HCT116 (cell line): ENCODE measurements around the gene GP2. TPM values are rescaled to one million over a fixed set of nuclear protein-coding genes. Genes with fewer than 3 reads are reported as not detected.

Experiments
- ATAC-seq: fragments of 200-7000 bp; cut with Tn5 transposase; 2 replicates; pipeline ENCODE4 v1.9.1; 2020; ENCODE audit warnings: mild to moderate bottlenecking, moderate library complexity
- BruUV-seq: library from RNA; stranded (reverse); fragments of 400-500 nt; replicated peaks from 2 replicates; lab custom pipeline; 2021; lab: Mats Ljungman, UMichigan
- CTCF ChIA-PET: fragments of 300-600 bp; sonication (Branson Sonifier 250); formaldehyde crosslinking; loops from one replicate; lab custom pipeline; 2021; ENCODE audit warnings: antibody characterized with exemption; lab: Charles Lee
- POLR2A ChIA-PET: fragments of 300-600, 350-600 bp; sonication (Branson Sonifier 250); formaldehyde crosslinking; loops from one replicate; lab custom pipeline; 2021; ENCODE audit warnings: antibody characterized with exemption; lab: Charles Lee
- RAD21 ChIA-PET, 2 experiments: fragments of 300-600 bp; sonication (Branson Sonifier 250); formaldehyde crosslinking; loops; one replicate each; lab custom pipeline; 2023; ENCODE audit warnings: low total read pairs in 2 of 2; ENCODE audit not compliant: uncharacterized antibody in 2 of 2, unreplicated experiment in 2 of 2, low non-redundant PET in 1 of 2; lab: Charles Lee
- DNase-seq: peaks from one replicate; pipeline ENCODE4 v3.0.0-alpha.2; 2010; ENCODE audit warnings: low read depth, low spot score
- H2AFZ ChIP-seq: fragments of 200-600 bp; shearing (Covaris generic), sonication (generic); 2 replicates; pipeline ENCODE4 v1.6.1; 2017; ENCODE audit warnings: low read depth, mixed run types, mixed read lengths, antibody characterized with exemption, low read length; ENCODE audit not compliant: poor library complexity, severe bottlenecking
- H3K27ac ChIP-seq: 2 replicates; pipeline ENCODE4 v1.5.1; 2012; ENCODE audit warnings: low read depth, low read length
- H3K27me3 ChIP-seq: fragments of 200-600 bp; sonication (generic); 2 replicates; pipeline ENCODE4 v1.6.1; 2016; ENCODE audit warnings: mixed run types, low read length, mixed read lengths; ENCODE audit not compliant: insufficient read depth
- H3K36me3 ChIP-seq, 2 experiments: fragments of 200-500 bp in 1 of 2; fragments of 200-600 bp in 1 of 2; sonication (Bioruptor generic) in 1 of 2; sonication (generic) in 1 of 2; 2 replicates each; pipeline versions ENCODE4 v1.5.1 to v1.6.1; 2014 to 2016; ENCODE audit warnings: low read length in 2 of 2, inconsistent platforms in 1 of 2, mixed read lengths in 1 of 2, mixed run types in 1 of 2; ENCODE audit not compliant: insufficient read depth in 2 of 2, control insufficient read depth in 1 of 2
- H3K4me1 ChIP-seq, 2 experiments: fragments of 200-600 bp in 1 of 2; sonication (generic) in 1 of 2; 2 replicates each; pipeline versions ENCODE4 v1.5.1 to v1.6.1; 2012 to 2017; ENCODE audit warnings: low read length in 2 of 2, inconsistent platforms in 1 of 2, mild to moderate bottlenecking in 1 of 2, mixed read lengths in 1 of 2, mixed run types in 1 of 2, moderate library complexity in 1 of 2; ENCODE audit not compliant: insufficient read depth in 2 of 2, control insufficient read depth in 1 of 2
- H3K4me2 ChIP-seq: fragments of 200-600 bp; sonication (generic); 2 replicates; pipeline ENCODE4 v1.6.1; 2017; ENCODE audit warnings: mixed run types, low read length, mixed read lengths
- H3K4me3 ChIP-seq, 2 experiments: fragments of 200-600 bp in 1 of 2; sonication (generic) in 1 of 2; replicated peaks in 1 of 2; 2 replicates each; pipeline ENCODE4 v1.5.1; 2011 to 2016; ENCODE audit warnings: low read length in 2 of 2, control low read depth in 1 of 2, low read depth in 1 of 2, mild to moderate bottlenecking in 1 of 2, mixed read lengths in 1 of 2, mixed run types in 1 of 2
- H3K79me2 ChIP-seq: fragments of 200-600 bp; sonication (generic); 2 replicates; pipeline ENCODE4 v1.6.1; 2017; ENCODE audit warnings: mild to moderate bottlenecking, mixed run types, low read length, moderate library complexity, mixed read lengths; ENCODE audit not compliant: insufficient read depth
- H3K9ac ChIP-seq: fragments of 200-600 bp; sonication (generic); 2 replicates; pipeline ENCODE4 v1.6.1; 2016; ENCODE audit warnings: low read length, mixed read lengths
- H3K9me2 ChIP-seq: fragments of 200-600 bp; sonication (generic), shearing (Covaris generic); 2 replicates; pipeline ENCODE4 v1.6.1; 2017; ENCODE audit warnings: mixed run types, mild to moderate bottlenecking, moderate library complexity; ENCODE audit not compliant: insufficient read depth
- H3K9me3 ChIP-seq, 2 experiments: fragments of 200-500 bp in 1 of 2; fragments of 200-600 bp in 1 of 2; sonication (Bioruptor generic) in 1 of 2; sonication (generic) in 1 of 2; 2 replicates each; pipeline ENCODE4 v1.6.1; 2014 to 2017; ENCODE audit warnings: low read length in 2 of 2, mixed read lengths in 2 of 2, inconsistent platforms in 1 of 2, low read depth in 1 of 2, mild to moderate bottlenecking in 1 of 2, mixed run types in 1 of 2, moderate library complexity in 1 of 2; ENCODE audit not compliant: control insufficient read depth in 1 of 2, insufficient read depth in 1 of 2
- H4K20me1 ChIP-seq: fragments of 200-600 bp; sonication (generic), shearing (Covaris generic); 2 replicates; pipeline ENCODE4 v1.6.1; 2017; ENCODE audit warnings: mixed run types, mild to moderate bottlenecking, moderate library complexity; ENCODE audit not compliant: insufficient read depth
- CEBPB ChIP-seq: IDR thresholded peaks from 2 replicates; pipeline ENCODE4 v1.6.1; 2012; ENCODE audit warnings: low read depth
- ELF1 ChIP-seq: IDR thresholded peaks from 2 replicates; pipeline ENCODE4 v1.6.1; 2012; ENCODE audit warnings: low read depth, borderline replicate concordance
- JUND ChIP-seq: IDR thresholded peaks from 2 replicates; pipeline ENCODE4 v1.6.1; 2012
- MAX ChIP-seq: IDR thresholded peaks from 2 replicates; pipeline ENCODE4 v1.6.1; 2012
- POLR2AphosphoS5 ChIP-seq: IDR thresholded peaks from 2 replicates; pipeline ENCODE4 v1.6.1; 2011; ENCODE audit warnings: mild to moderate bottlenecking, low read depth, low read length, moderate library complexity
- SIN3A ChIP-seq: IDR thresholded peaks from 2 replicates; pipeline ENCODE4 v1.6.1; 2012; ENCODE audit warnings: low read depth
- SP1 ChIP-seq: IDR thresholded peaks from 2 replicates; pipeline ENCODE4 v1.6.1; 2012; ENCODE audit warnings: low read depth
- SRF ChIP-seq: IDR thresholded peaks from 2 replicates; pipeline ENCODE4 v1.6.1; 2012; ENCODE audit warnings: low read depth
- ZNF274 ChIP-seq: fragments of 200-500 bp; sonication (Bioruptor generic); IDR thresholded peaks from 2 replicates; pipeline ENCODE4 v1.6.1; 2014; ENCODE audit warnings: mild to moderate bottlenecking, low read depth, low read length, inconsistent platforms
- intact Hi-C: fragments of 100-400 bp; cut with micrococcal nuclease; formaldehyde crosslinking; loops from 2 replicates; pipeline ENCODE4 v1.10.0; 2022
- total RNA-seq: library from RNA; stranded (reverse); gene quantifications from one replicate; pipeline ENCODE4 v1.2.1, GENCODE V29; 2021; ENCODE audit not compliant: unreplicated experiment

GP2 gene
- total RNA-seq, 1 experiment from 2014 or later = 8.7 TPM

- Histone ChIP-seq H3K27me3 (peaks cover 21% of the 10 kb centered on the region), H3K9me2 (no peaks in the 10 kb centered on the region), H3K4me1 (no peaks in the 10 kb centered on the region), H3K79me2 (no peaks in the 10 kb centered on the region), H2AFZ (no peak overlapping the region), H3K4me3 (no peak overlapping the region), H3K9ac (no peak overlapping the region), H3K27ac (no peak overlapping the region), H4K20me1 (no peaks in the 10 kb centered on the region), H3K4me2 (no peak overlapping the region), H3K36me3 (no peaks in the 10 kb centered on the region), H3K9me3 (no peaks in the 10 kb centered on the region)
- ATAC-seq (peak; percentile 62), DNase-seq (no peak)
- POLR2A ChIA-PET = no interaction called here
- RAD21 ChIA-PET = no interaction called here
- CTCF ChIA-PET = interaction anchor here (0.7 kb wide), 1 partner anchor 38 kb away, joined by 3 read pairs; no protein-coding TSS in a partner anchor
- no peak for TF ChIP-seq ZNF274
- TF ChIP-seq JUND = no peak
- no peak for TF ChIP-seq ELF1
- no peak for TF ChIP-seq MAX
- no peak for TF ChIP-seq SIN3A
- TF ChIP-seq SRF = no peak
- TF ChIP-seq CEBPB = no peak
- no TSS peak for BruUV-seq
- intact Hi-C loops = no loop called here
Observed at GRCh38 chr16:20347666-20348364, 20.5 kb upstream of the GP2 start.

- Histone ChIP-seq H4K20me1 (no peaks in the 10 kb centered on the region), H3K4me3 (no peak overlapping the region), H3K79me2 (no peaks in the 10 kb centered on the region), H3K4me2 (no peak overlapping the region), H3K27ac (no peak overlapping the region), H3K9me3 (no peaks in the 10 kb centered on the region), H3K9ac (no peak overlapping the region), H2AFZ (no peak overlapping the region), H3K4me1 (no peaks in the 10 kb centered on the region), H3K27me3 (0 out of 2 replicates have a peak, but pooled peaks cover 2% of the 10 kb centered on the region), H3K36me3 (no peaks in the 10 kb centered on the region), H3K9me2 (no peaks in the 10 kb centered on the region)
- BruUV-seq = no TSS peak
- RAD21 ChIA-PET = no interaction called here
- intact Hi-C loops = no loop called here
- ATAC-seq (no peak), DNase-seq (no peak)
- no peak for TF ChIP-seq SIN3A
- TF ChIP-seq SP1 = no peak
- no peak for TF ChIP-seq POLR2AphosphoS5
- POLR2A ChIA-PET = no interaction called here
- CTCF ChIA-PET = no interaction called here
Observed at GRCh38 chr16:20344611-20345010, 17.3 kb upstream of the GP2 start.
